HepG2 (cell line): Measurements from ENCODE around the gene ALOX5. TPM values are rescaled to one million over a fixed set of nuclear protein-coding genes. Genes with fewer than 3 reads are reported as not detected.

Experiments used
- ATAC-seq: fragments of 200-7000 bp; cut with Tn5 transposase; 3 replicates; pipeline ENCODE4 v1.9.1; 2020; ENCODE audit warnings: mild to moderate bottlenecking, moderate library complexity
- BruUV-seq: library from RNA; stranded (reverse); fragments of 400-500 nt; replicated peaks from 2 replicates; lab custom pipeline; 2021; lab: Mats Ljungman, UMichigan
- CTCF ChIA-PET: fragments of 300-600 bp; formaldehyde crosslinking; extraction: SDS; loops from one replicate; lab custom pipeline; 2021; ENCODE audit warnings: low total read pairs, inconsistent platforms, low intra/inter-chr PET ratio; lab: Yijun Ruan, JAX
- POLR2A ChIA-PET: fragments of 350-600 bp; sonication (Branson Sonifier 250); formaldehyde crosslinking; loops from one replicate; lab custom pipeline; 2020; ENCODE audit warnings: antibody characterized with exemption, inconsistent platforms; lab: Yijun Ruan, JAX
- DNase-seq: peaks from one replicate; pipeline ENCODE4 v3.0.0-alpha.2; 2015; ENCODE audit warnings: low spot score
- FAIRE-seq: peaks from 3 replicates; lab custom pipeline; 2011; peaks lifted over from hg19 to GRCh38; lab: Jason Lieb, UNC
- H2AFZ ChIP-seq: one replicate; pipeline ENCODE4 v1.6.1; 2011; ENCODE audit warnings: low read length, inconsistent platforms
- H3K27ac ChIP-seq: fragments of 300-600 bp; 3 replicates; pipeline ENCODE4 v1.8.0; 2011; ENCODE audit warnings: mixed run types, mild to moderate bottlenecking, mixed read lengths, low read length, inconsistent platforms; ENCODE audit not compliant: insufficient read depth; ENCODE audit errors: extremely low read length
- H3K27me3 ChIP-seq, 2 experiments: fragments of 200-600 bp in 1 of 2; 2 replicates in 1 of 2; 3 replicates in 1 of 2; pipeline versions ENCODE4 v1.6.0 to v1.8.0; 2011; ENCODE audit warnings: low read length in 2 of 2, mild to moderate bottlenecking in 2 of 2, moderate library complexity in 2 of 2, inconsistent platforms in 1 of 2; ENCODE audit not compliant: insufficient read depth in 2 of 2, control insufficient read depth in 1 of 2
- H3K36me3 ChIP-seq, 2 experiments: fragments of 200-600 bp in 1 of 2; replicated peaks in 1 of 2; 2 replicates in 1 of 2; 3 replicates in 1 of 2; pipeline versions ENCODE4 v1.5.1 to v1.8.0; 2011; ENCODE audit warnings: low read length in 2 of 2, inconsistent platforms in 1 of 2; ENCODE audit not compliant: insufficient read depth in 2 of 2, control insufficient read depth in 1 of 2
- H3K4me1 ChIP-seq: 2 replicates; pipeline ENCODE4 v1.5.1; 2012; ENCODE audit warnings: low read length, inconsistent platforms; ENCODE audit not compliant: insufficient read depth
- H3K4me2 ChIP-seq: 2 replicates; pipeline ENCODE4 v1.6.0; 2011; ENCODE audit warnings: low read depth, low read length, inconsistent platforms
- H3K4me3 ChIP-seq, 3 experiments: fragments of 200-600 bp in 1 of 3; sonication (generic), shearing (Covaris generic) in 1 of 3; replicated peaks in 1 of 3; 2 replicates each; pipeline ENCODE4 v1.5.1; 2011 to 2016; ENCODE audit warnings: low read length in 3 of 3, inconsistent platforms in 2 of 3, low read depth in 2 of 3, mild to moderate bottlenecking in 2 of 3, control low read depth in 1 of 3, mixed read lengths in 1 of 3; ENCODE audit not compliant: insufficient read depth in 1 of 3
- H3K79me2 ChIP-seq: one replicate; pipeline ENCODE4 v1.6.1; 2011; ENCODE audit warnings: low read length, inconsistent platforms; ENCODE audit not compliant: insufficient read depth
- H3K9ac ChIP-seq: 2 replicates; pipeline ENCODE4 v1.6.0; 2011; ENCODE audit warnings: mild to moderate bottlenecking, low read depth, low read length, inconsistent platforms; ENCODE audit not compliant: insufficient read depth
- H3K9me3 ChIP-seq: 2 replicates; pipeline ENCODE4 v1.5.1; 2012; ENCODE audit warnings: mild to moderate bottlenecking, low read length
- H4K20me1 ChIP-seq: 2 replicates; pipeline ENCODE4 v1.6.0; 2011; ENCODE audit warnings: inconsistent platforms, mild to moderate bottlenecking, low read length, moderate library complexity; ENCODE audit not compliant: insufficient read depth
- BORCS8-MEF2B ChIP-seq: sonication (generic); formaldehyde crosslinking; IDR thresholded peaks from 2 replicates; pipeline ENCODE4 v1.8.0; 2022; ENCODE audit warnings: mild to moderate bottlenecking, missing genetic modification reagents
- HNF4G ChIP-seq, 2 experiments: sonication (generic) in 1 of 2; formaldehyde crosslinking in 1 of 2; IDR thresholded peaks; 2 replicates each; pipeline versions ENCODE4 v1.4.0 to v1.6.1; 2011 to 2020; ENCODE audit warnings: borderline replicate concordance in 2 of 2, low read depth in 2 of 2, mild to moderate bottlenecking in 2 of 2, low read length in 1 of 2, missing genetic modification reagents in 1 of 2, moderate library complexity in 1 of 2
- MTERF4 ChIP-seq: sonication (generic); formaldehyde crosslinking; IDR thresholded peaks from 2 replicates; pipeline ENCODE4 v1.8.0; 2023; ENCODE audit warnings: mild to moderate bottlenecking, missing genetic modification reagents
- RCOR2 ChIP-seq: IDR thresholded peaks from 2 replicates; pipeline ENCODE4 v1.6.1; 2016; ENCODE audit warnings: missing biosample characterization, missing genetic modification reagents
- RFX5 ChIP-seq: IDR thresholded peaks from 2 replicates; pipeline ENCODE4 v1.6.1; 2011; ENCODE audit warnings: low read depth, low read length, improper control_type of control experiment
- SRY ChIP-seq: sonication (generic); formaldehyde crosslinking; IDR thresholded peaks from 2 replicates; pipeline ENCODE4 v1.8.0; 2022; ENCODE audit warnings: mild to moderate bottlenecking, missing genetic modification reagents
- TP53 ChIP-seq: sonication (generic); formaldehyde crosslinking; conservative IDR thresholded peaks from 2 replicates; pipeline ENCODE4 v1.4.0; 2020; ENCODE audit warnings: missing genetic modification reagents
- U2AF2 ChIP-seq: fragments of 200-400 bp; formaldehyde crosslinking; IDR thresholded peaks from 2 replicates; pipeline ENCODE4 v1.6.1; 2017; ENCODE audit warnings: low read depth, mild to moderate bottlenecking, low read length
- YY1 ChIP-seq: IDR thresholded peaks from 2 replicates; pipeline ENCODE4 v1.6.1; 2011; ENCODE audit warnings: low read length, low read depth, moderate library complexity, mild to moderate bottlenecking; ENCODE audit not compliant: insufficient read depth, insufficient replicate concordance
- ZNF354B ChIP-seq: sonication (generic); formaldehyde crosslinking; IDR thresholded peaks from 2 replicates; pipeline ENCODE4 v1.8.0; 2022; ENCODE audit warnings: mild to moderate bottlenecking, missing genetic modification reagents
- ZNF800 ChIP-seq: sonication (generic); formaldehyde crosslinking; IDR thresholded peaks from 2 replicates; pipeline ENCODE4 v1.4.0; 2020; ENCODE audit warnings: missing genetic modification reagents
- WGBS: methylation state at CpG from one replicate; pipeline ENCODE4 v1.1.6; 2017; ENCODE audit warnings: low lambda C conversion rate; 5-methylcytosine and 5-hydroxymethylcytosine counted together
- in situ Hi-C: cut with HindIII; loops from 2 replicates; pipeline ENCODE4 v1.10.0; 2017; ENCODE audit warnings: low pct_unique_long_range_greater_than_20kb; ENCODE audit not compliant: extremely low pct_ligation_motif_present
- intact Hi-C: fragments of 100-400 bp; cut with micrococcal nuclease; formaldehyde crosslinking; loops from one replicate; pipeline ENCODE4 v1.10.0; 2022; ENCODE audit not compliant: unreplicated experiment
- polyA plus RNA-seq, 8 experiments: library from polyadenylated mRNA; depleted of rRNA in 3 of 8; stranded (reverse) in 7 of 8; unstranded in 1 of 8; fragments of >200 nt; fragmentation: Illumina TruSeq in 4 of 8; extraction: Trizol in 4 of 8; gene quantifications; 2 replicates each; pipeline versions ENCODE4 v1.2.1 to v1.2.3, GENCODE V29; 2011 to 2016; ENCODE audit warnings: low read depth in 4 of 8, missing spikeins in 1 of 8, mixed read lengths in 1 of 8; ENCODE audit not compliant: insufficient read depth in 1 of 8
- total RNA-seq, 5 experiments: library from RNA; depleted of rRNA; stranded (reverse); fragments of >200 nt; fragmentation: Illumina TruSeq; extraction: Trizol; gene quantifications; 2 replicates each; pipeline ENCODE4 v1.2.3, GENCODE V29; 2016; ENCODE audit warnings: low read depth in 1 of 5
- TF ChIP-seq, protein P1 (sequence below): sonication (generic); formaldehyde crosslinking; IDR thresholded peaks from 2 replicates; pipeline ENCODE4 v1.4.0; 2020; ENCODE audit warnings: mild to moderate bottlenecking, low read depth, missing genetic modification reagents

ALOX5 gene
- total and polyA plus RNA-seq, 2 of the 13 experiments (the other 11 are each of a cell fraction or from before 2014, with no cell fraction given) = 0.04 TPM; not detected in 1

DNA sequence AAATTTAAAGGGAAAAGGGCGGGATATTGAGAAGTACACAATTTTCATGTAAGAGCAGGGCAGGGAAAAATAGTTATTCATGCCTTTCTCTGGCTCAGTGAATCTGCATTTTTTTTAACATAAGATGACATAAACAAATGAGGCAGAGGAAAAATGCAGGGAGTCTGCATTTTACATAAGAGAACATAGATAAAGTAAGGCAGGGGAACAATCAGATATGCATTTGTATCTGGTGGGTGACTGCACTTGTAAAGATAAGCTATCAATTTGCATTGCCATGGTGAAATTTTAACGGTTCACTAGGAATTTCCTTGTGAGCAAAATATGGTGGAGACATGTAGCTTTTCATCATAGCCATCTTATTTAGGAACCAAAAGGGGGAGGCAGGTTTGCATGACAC, 33.5 kb downstream of the ALOX5 start:
- ATAC-seq (no peak), DNase-seq (no peak), FAIRE-seq (no peak)
- WGBS = 13% methylated on average over 2 of the region's 2 CpGs
- Histone ChIP-seq H3K27me3 (peaks cover 2 to 7% of the 10 kb centered on the region in 2 experiments; a peak in 2 of 5 replicates), H4K20me1 (no peaks in the 10 kb centered on the region), H3K4me3 (no peak overlapping the region), H3K79me2 (no peaks in the 10 kb centered on the region), H3K9me3 (no peaks in the 10 kb centered on the region), H3K27ac (no peak overlapping the region), H3K4me1 (no peaks in the 10 kb centered on the region), H2AFZ (no peak overlapping the region), H3K9ac (no peak overlapping the region), H3K4me2 (no peak overlapping the region), H3K36me3 (no peaks in the 10 kb centered on the region)
- TF ChIP-seq YY1 (no peak), RCOR2 (CRISPR knock-in tag) (no peak), TP53 (CRISPR knock-in tag) (no peak), ZNF354B (CRISPR knock-in tag) (no peak), MTERF4 (no peak), HNF4G (IDR thresholded peaks at IDR 0.05; ENCODE audit: borderline replicate concordance, low read depth, low read length) (no peak), HNF4G (CRISPR knock-in tag; IDR thresholded peaks at IDR 0.05; ENCODE audit: borderline replicate concordance, low read depth) (no peak), ZNF800 (CRISPR knock-in tag) (no peak), RFX5 (no peak), BORCS8-MEF2B (no peak), SRY (CRISPR knock-in tag) (no peak), U2AF2 (no peak)
- TF ChIP-seq, protein P1, sequence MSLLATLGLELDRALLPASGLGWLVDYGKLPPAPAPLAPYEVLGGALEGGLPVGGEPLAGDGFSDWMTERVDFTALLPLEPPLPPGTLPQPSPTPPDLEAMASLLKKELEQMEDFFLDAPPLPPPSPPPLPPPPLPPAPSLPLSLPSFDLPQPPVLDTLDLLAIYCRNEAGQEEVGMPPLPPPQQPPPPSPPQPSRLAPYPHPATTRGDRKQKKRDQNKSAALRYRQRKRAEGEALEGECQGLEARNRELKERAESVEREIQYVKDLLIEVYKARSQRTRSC = no peak
- intact Hi-C loops (no loop called here), in situ Hi-C loops (no loop called here)
- ChIA-PET POLR2A (no interaction called here), CTCF (no interaction called here)
- BruUV-seq = no TSS peak
